Activated T-helper 1 cell treated with anti-CD3 and anti-CD28 coated beads, Interleukin-2, amount 50 U/mL, for 16 hours (primary cell): ENCODE measurements around the gene RFX2.
"Not testable (repeated sequence)": the region's sequence is repeated elsewhere in the genome, so short reads cannot be mapped to it uniquely, and the experiment has no call there.

Source experiments
- DNase-seq, 2 donors: peaks; one replicate each; pipeline ENCODE4 v3.0.0-alpha.2; 2020; ENCODE audit warnings: low read depth in 1 of 2, low spot score in 1 of 2

Gene RFX2

DNA sequence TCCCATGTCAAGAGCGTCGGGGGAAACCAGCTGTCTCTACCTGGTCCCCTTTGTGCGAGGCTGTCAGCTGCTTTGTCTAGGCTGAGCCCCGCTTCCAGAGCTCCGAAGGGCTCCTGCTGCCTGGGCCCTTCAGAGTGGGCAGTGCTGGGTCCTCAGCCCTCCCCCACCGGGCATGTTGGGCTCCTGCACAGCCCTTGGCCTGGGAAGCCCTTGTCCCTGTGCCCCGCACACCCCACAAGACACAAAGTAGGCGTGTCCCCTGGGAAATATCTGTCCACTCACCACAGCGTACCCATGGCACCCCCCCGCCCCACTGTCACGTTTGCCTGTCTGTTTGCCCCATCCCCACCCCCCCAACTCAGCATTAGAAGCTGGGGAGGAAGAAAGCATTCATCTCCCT lies 92.7 kb downstream of the RFX2 start:
- no peak for DNase-seq

DNA sequence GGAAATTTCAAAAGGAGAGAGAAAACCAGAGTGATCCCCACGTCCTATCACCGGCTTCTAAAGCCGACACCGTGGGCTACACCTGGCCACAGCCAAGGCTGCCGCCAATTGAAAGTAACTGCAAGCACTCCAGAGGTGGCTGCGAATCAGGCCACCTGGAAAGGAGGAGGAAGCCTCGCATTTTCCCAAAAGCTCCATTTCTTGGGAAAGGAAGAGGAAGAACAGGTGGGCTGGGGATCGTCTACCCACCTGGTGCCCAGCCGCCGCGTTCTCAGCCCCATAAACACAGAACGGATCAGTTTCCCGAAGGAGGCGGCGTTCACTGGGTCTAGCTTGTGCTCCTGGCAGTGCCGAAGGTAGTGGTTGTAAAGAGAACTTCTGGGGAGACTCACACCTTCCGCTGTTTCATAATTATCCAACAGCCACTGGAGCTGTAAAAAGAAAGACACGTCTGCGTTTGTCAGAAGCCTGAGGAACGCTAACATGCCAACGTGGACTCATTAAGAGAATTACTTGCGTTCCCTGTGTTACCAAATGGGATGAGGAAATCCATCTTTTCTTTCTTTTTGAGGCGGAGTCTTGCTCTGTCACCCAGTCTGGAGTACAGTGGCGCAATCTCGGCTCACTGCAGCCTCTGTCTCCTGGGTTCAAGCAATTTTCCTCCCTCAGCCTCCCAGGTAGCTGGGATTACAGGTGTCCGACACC lies 94.3 kb downstream of the RFX2 start:
- DNase-seq: no peak

DNA sequence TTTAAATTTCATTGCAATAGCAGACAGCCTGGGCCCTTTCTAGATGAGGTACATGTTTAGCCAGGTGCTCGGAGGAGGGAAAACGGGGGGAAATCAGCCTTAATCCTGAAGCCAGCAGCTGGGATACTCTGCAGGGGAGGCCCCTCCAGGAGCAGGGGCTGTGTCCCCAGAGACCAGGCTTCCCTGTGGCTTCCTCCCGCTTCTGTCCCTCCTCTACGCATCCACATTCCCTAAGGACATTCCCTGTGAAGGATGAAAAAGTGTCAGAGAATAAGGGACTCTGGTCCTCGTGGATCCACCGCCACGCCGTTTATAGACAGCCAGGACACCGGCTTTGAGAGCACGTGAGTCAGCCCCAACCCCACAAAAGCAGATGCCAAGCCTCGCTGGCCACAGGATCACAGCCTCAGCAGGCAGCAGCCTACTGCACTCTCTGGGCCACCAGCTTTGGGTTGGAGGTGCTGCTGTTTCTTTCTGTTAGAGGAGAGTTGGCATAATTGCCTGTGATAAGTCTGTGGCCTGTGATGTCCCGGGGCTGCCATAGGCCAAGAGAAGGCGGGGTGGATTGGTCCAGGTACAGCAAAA lies 95.7 kb downstream of the RFX2 start:
- no peak for DNase-seq

DNA sequence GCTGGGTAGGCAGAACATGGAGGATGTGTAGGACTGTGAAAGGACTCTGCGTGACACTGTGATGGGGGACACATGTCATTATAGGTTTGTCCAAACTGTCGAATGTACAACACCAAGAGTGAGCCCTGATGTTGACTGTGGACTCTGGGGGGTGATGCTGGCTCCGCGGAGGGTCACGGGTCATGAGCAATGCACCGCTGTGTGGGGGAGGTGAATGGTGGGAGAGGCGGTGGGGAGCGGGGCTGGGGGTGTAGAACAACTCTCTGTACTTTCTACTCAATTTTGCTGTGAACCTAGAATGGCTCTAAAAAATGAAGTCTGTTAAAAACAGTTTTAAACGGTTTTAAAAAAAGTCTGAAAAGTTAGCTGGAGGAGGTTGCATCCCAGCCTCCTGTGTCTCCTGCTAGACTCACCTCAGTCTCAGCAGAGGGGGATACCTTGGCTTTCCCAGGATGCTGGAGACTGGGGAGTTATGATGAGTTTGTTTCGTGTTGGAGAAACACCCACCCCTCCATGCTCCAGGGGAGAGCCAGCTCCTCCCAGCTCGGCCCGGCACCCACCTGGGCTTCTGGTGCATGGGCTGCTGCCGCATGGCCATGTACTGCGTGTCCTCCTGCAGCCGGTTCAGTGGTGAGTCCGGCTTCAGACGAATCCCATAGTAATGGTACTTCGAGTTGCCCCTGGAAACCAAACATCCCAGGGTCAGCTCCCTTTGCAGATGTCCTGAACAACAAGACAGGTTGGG lies 97.7 kb downstream of the RFX2 start:
- no peak for DNase-seq

DNA sequence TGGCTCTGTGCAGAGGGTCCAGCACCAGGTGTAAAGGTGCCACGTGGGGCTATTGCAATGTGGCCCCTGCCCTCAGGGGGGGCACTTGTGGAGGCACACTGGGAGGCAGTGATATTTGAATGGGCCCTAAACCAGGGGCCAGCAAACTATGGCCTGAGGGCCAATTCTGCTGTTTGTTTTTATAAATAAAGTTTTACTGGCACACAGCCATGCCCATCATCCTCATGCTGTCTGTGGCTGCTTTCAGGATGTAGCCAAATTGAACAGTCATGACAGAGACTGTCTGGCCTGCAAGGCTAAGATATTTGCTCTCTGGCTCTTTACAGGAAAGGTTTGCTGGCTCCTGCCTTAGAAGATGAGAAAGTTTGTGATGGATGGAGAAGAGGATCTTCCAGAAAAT lies 98.5 kb downstream of the RFX2 start:
- no peak for DNase-seq

DNA sequence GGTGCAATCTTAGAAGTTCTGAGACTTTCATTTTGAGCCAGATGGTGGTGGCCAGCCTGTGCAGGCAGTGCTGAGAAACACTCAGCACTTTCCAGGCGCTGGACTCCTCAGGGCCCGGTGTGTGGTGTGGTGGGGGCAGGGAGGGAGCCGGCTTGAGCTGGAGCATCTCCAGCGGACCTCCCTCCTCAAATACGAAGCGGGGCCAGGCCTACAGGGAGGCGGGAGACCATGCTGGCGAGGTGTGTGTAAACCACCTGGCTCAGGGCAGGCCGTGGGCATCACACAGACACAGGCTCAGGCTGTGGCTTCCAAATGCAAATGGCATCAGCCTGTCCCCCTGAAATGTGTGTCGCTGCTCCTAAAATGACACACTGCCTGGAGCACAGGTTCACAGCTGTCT lies 99.1 kb downstream of the RFX2 start:
- no peak for DNase-seq

DNA sequence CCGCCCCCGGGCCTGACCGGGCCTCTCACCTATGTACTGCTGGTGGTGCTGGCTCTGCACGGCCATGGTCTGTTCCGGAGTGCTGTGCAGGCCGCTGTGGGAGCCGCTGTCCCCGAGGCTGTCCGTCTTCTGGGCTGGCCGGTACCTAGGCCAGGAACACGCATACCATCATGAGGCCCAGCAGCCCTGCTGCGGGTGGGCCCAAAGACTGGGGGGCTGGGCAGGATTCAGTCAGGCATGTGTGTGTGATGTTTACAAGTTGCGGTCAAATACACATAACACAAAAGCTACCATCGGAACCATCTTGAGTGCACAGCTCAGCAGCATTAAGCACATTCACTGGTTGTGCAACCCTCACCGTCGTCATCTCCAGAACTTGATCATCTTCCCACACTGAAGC lies 100.2 kb downstream of the RFX2 start:
- DNase-seq: no peak

DNA sequence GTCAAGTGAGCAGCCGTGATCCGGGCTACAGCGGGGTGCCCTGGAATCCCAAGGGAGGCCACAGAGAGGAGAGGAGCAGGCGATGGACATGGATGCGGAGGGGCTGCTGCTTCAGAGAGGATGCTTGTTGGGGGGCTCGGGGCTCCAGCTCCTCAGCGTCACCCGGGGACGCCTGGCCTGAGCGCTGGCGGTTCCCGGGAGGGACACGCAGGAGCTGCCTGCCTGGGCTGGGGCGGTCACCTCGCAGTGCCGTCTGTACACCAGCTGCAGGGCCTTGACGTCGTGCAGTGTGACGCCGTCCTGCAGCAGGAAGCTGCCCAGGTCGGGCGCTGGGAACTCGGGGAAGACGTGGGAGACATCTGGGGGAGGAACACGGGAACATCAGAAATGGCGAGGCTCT lies 102.4 kb downstream of the RFX2 start:
- DNase-seq: no peak

DNA sequence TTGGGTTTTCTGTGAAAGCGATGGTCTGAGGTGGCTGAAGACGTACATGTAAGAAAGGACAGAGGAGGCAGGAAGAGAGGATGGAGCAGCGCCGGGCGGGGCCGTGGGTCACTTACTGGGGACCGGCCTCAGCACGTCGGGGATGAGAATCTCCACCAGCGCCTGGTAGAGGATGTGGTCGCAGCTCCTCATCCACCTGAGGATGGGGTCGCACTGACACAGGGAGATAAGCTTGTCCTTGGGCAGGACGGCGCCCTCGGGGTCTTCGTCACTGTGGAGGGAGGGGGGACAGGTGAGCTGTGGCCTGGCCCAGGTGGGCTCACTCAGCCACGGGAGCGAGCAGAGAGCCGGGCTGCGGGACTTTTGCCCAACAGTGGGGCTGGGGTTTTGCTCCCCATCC lies 103.4 kb downstream of the RFX2 start:
- no peak for DNase-seq

DNA sequence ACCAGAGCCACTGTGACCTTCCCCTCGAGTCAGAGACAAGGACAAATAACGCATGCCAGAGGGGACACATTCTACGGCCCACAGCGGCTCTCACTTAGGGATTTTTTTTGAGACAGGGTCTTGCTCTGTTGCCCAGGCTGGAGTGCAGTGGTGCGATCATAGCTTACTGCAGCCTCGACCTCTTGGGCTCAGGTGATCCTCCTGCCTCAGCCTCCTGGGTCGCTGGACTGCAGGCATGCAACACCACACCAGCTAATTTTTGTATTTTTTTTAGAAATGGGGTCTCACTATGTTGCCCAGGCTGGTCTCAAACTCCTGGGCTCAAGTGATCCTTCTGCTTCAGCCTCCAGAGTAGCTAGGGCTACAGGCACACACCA lies 104.2 kb downstream of the RFX2 start:
- DNase-seq: not testable (repeated sequence)

DNA sequence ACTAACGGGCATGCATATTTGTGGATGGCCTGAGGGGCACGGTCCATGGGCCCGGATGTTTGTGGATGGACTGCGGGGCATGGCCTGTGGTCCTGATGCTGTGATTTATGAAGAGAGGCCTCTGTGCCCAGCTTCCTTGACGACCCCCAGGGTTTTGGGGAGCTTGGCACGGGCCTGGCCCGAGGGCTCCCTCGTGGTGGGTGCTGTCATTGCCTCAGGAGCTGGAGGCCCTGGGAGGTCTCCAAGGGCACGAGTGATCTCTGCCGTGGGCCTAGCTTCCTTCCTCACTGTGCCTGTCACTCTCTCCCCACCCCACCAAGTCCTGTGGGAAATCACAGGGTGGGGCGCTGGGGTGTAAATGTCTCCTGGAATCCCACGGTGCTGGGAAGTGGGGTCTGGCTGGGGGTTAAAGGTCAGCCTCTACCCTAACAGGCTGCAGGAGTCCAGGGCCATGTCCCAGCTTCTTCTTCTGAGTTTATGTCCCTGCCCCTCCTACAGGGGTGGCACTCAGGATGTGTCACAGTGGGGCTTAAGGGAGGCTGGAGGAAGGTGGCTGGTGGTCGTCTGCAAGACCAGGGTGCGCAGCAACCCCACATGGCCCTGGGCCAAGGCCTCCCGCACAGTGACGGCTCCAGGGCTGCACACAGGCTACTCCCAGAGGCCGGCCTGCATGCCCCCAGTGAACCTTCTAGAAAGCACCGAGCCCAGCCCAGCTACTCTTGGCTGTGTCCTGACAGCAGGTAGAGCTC lies 104.8 kb downstream of the RFX2 start:
- no peak for DNase-seq

DNA sequence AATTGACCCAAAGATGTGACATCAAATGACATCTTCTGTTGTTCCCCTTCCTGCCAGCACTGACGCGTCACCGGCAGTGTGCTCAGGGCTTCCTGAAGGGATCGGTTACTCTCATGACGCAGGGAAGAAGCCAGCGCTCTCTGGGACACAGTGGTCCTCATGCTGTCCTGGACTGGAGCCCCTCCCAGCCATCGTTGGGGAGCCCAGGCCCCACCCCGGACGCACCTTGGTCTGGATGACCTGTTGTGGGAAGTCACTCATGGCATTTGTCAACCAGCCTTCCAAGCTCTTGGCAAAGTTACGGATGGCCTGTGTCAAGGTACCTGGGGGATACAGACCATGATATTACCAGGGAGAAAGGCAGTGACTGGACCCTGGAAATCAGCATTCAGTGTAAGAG lies 106.3 kb downstream of the RFX2 start:
- no peak for DNase-seq

DNA sequence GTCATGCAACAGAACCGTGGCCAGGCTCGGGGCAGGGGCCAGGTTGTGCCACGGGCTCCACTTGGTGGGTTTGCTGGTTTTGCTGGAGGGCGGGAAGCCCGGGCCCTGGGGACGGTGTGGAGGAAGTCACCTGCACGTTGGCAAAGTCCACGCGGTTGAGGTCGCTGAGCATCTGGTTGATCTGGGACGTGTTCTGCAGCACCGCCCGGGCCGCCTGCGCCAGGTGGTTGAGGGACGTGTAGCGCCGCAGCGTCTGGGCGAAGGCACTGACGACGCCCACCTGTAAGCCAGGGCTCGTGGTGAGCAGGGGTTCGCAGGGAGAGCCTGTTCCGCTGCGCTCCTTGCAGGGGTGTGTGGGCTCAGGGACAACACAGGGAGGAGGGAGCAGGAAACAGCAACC lies 107.7 kb downstream of the RFX2 start:
- DNase-seq: no peak

DNA sequence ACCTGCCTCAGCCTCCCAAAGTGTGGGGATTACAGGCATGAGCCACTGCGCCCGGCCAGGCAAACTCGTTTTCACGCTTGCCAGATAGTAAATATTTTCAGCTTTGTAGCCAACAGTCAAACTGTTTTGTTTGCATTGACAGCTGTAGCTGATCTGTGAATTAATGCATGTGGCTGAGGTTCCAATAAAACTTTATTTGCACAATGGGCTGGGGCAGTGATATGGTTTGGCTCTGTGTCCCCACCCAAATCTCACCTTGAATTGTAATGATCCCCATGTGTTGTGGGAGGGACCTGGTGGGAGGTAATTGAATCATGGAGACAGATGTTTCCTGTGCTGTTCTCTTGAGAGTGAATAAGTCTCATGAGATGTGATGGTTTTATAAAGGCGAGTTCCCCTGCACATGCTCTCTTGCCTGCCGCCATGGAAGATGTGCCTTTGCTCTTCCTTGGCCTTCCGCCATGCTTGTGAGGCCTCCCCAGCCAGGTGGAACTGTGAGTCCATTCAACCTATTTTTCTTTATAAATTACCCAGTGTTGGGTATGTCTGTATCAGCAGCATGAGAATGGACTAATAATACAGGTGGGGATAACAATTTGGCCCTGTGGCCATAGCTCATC lies 110.0 kb downstream of the RFX2 start:
- no peak for DNase-seq

DNA sequence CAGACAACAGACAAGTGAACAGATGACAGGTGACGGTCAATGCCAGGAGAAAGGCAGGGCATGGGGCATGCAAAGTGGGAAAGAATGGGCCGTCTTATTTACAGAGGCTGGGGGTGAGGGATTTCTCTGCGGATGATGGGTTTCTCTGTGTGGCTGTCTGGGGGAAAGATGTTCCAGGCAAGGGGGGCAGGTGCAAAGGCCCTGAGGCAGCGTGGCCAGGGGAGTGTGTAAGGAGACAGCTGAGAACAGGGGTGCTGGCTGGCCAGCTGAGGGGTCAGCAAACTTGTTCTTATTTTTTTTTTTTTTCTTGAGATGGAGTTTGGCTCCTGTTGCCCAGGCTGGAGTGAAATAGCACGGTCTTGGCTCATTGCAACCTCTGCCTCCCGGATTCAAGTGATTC lies 110.6 kb downstream of the RFX2 start:
- DNase-seq: no peak

DNA sequence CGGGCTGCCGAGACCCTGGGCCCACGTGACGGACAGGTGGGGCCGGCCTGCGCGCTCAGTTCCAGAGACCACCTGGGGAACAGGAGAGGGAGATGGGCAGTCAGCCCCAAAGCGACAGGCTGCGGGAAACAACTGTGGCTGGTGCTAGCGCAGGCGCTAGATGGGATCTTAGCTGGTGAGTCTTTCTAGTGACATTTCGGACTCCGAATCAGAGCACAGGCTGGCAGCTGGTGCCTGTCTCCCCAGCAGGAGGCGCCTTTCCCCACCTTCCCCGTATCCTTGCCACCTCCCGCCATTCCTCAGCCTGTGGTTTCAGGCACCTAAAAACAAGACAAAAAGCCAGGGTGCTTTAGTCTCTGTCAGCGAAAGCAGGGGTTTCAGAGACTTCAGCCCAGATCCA lies 112.9 kb downstream of the RFX2 start:
- no peak for DNase-seq

DNA sequence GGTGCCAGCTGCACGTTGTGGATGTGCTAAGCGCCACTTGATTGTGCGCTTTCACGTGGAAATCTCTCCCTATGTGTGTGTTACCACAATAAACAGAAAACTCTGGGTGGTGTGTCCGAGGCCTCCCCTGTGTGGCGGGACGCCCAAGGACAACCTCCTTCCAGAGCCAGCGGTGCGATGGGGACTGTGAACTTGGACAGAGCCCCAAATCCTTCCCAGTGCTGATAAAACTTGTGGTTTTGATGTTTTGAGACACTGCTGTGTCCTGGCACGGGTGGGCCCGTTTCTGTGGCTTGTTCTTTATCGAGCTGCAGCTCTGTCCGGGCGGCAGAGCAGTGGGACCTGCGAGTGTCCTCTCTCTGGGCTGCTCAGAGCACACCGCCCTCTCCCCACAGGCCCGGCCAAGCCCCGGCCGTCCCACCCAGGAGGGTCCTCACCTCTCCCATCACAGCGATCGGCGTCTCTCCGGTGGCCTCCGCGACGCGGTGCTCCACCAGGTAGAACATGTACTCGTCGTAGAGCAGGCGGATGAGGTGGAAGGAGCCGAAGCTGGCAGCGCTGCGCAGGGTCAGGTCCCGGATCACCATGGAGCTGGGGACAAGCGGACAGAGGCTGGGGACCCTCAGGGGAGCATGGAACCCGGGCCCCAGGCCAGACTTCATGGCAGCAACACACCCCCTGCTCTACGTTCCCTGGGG lies 113.5 kb downstream of the RFX2 start:
- no peak for DNase-seq

DNA sequence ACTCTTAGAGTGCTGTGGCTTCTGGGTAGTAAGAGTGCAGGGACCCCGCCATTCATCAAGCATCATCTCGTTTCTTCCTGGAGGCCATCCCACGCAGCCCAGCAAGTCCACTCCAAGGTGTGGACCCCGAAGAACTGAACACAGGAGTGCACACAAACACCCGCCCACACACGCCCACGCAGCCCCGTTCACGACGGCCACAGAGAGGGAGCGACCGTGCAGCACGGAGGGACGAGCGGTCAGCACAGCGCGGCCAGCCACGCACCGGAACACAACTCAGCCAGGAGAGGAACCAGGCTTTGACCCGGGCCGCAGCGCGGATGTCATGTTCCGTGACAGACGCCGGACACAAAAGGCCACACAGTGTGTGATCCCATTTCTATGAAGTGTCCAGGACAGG lies 114.2 kb downstream of the RFX2 start:
- no peak for DNase-seq

DNA sequence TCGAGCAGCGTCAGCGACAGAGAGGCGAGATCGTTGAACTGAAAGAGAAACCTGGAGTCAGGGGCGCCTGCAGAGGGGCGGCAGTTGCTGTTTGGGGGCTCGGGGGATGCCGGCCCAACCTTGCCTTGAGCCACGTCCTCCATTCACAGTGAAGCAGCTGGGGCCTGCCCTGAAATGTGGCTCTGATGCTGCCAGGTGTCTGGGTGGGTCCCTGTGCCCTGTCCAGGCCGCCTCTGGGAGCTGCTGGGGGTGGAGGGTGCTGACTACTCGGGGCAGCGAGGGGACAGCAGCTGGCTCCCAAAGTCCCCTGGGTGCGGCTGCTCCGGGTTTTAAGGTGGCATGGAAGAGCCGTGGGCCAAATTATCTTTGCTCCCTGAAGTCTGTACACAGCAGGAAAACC lies 114.7 kb downstream of the RFX2 start:
- no peak for DNase-seq

DNA sequence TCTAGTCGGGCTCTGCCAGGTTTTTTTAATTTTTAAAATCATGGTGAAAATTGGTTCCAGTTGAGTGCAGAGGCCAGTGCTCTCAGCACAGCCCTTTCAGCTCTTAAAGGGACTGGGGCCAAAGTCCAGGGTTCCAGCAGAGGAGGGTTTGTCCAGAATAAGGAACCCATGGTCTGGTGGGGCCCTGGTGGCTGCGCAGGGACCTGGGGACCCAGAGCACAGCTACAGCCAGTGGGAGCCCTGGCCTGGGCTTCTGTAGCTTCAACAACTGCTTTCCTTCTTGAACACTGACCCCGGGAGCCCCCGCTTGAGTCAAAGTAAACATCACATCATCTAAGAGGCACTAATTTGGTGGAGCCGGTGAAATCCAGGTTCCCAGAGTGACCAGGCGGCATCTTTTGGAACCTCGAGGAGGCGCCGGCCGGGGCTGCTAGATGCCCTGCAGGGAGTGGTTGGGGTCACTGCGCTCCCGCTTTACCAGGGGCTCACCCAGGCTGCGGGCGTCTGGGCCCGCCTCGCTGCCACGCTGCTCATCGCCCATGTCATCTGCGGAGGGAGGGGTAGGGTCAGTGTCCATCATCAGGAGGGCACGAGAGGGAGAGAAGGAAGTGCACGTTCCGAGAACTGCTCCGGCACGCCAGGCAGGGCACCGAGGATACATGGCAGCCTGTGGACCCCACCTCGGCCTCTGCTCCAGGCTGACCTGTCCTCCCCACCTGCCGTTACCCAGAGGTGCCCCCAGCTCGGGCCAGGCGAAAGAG lies 115.7 kb downstream of the RFX2 start:
- no peak for DNase-seq
